HG02571 (cell line): Measurements from ENCODE around the gene CSF1.
"Not testable (repeated sequence)": the region's sequence is repeated elsewhere in the genome, so short reads cannot be mapped to it uniquely, and the experiment has no call there.

Experiments used
- ATAC-seq: cut with Tn5 transposase; IDR thresholded peaks from one replicate; pipeline ENCODE4 v1.9.1; 2021; ENCODE audit warnings: mild to moderate bottlenecking, moderate library complexity; ENCODE audit not compliant: unreplicated experiment

CSF1 gene

GRCh38 chr1:109917768-109918606, 7.3 kb downstream of the CSF1 start:
- ATAC-seq = no peak

- no peak for ATAC-seq
Measured at GRCh38 chr1:109918671-109919070, 8.0 kb downstream of the CSF1 start.

GRCh38 chr1:109919303-109919702, 8.7 kb downstream of the CSF1 start:
- no peak for ATAC-seq

GRCh38 chr1:109920391-109920790, 9.7 kb downstream of the CSF1 start:
- not testable (repeated sequence) for ATAC-seq

GRCh38 chr1:109922326-109922725, 11.7 kb downstream of the CSF1 start:
- no peak for ATAC-seq

GRCh38 chr1:109923131-109923945, 12.7 kb downstream of the CSF1 start:
- no peak for ATAC-seq

GRCh38 chr1:109923946-109924275, 13.3 kb downstream of the CSF1 start:
- ATAC-seq = no peak

- ATAC-seq = no peak
Measured at GRCh38 chr1:109924316-109924715, 13.7 kb downstream of the CSF1 start.

GRCh38 chr1:109925159-109925990, 14.7 kb downstream of the CSF1 start:
- ATAC-seq = no peak

- no peak for ATAC-seq
Measured at GRCh38 chr1:109926662-109927300, 16.1 kb downstream of the CSF1 start.

GRCh38 chr1:109927356-109927755, 16.7 kb downstream of the CSF1 start:
- no peak for ATAC-seq

- ATAC-seq = no peak
Measured at GRCh38 chr1:109927911-109928321, 17.3 kb downstream of the CSF1 start.

GRCh38 chr1:109928591-109929111, 18.0 kb downstream of the CSF1 start:
- ATAC-seq = no peak

- ATAC-seq = no peak
Measured at GRCh38 chr1:109929170-109929569, 18.5 kb downstream of the CSF1 start.

GRCh38 chr1:109929588-109930251, 19.1 kb downstream of the CSF1 start:
- ATAC-seq = no peak

GRCh38 chr1:109930252-109930993, 19.8 kb downstream of the CSF1 start:
- no peak for ATAC-seq

GRCh38 chr1:109931189-109931731, 20.6 kb downstream of the CSF1 start:
- no peak for ATAC-seq

- no peak for ATAC-seq
Measured at GRCh38 chr1:109931911-109932636, 21.4 kb downstream of the CSF1 start.
